Calu3 (cell line): ENCODE measurements around the gene KCNA5. TPM values are rescaled to one million over a fixed set of nuclear protein-coding genes. Genes with fewer than 3 reads are reported as not detected.

Experiments
- BruUV-seq: library from RNA; stranded (reverse); fragments of 400-500 nt; replicated peaks from 2 replicates; lab custom pipeline; 2021; lab: Mats Ljungman, UMichigan
- CTCF ChIA-PET: fragments of 300-600 bp; sonication (Branson Sonifier 250); formaldehyde crosslinking; loops from one replicate; lab custom pipeline; 2022; ENCODE audit warnings: antibody characterized with exemption; lab: Charles Lee
- DNase-seq: peaks from one replicate; pipeline ENCODE4 v3.0.0; 2022
- H3K27ac Mint-ChIP-seq: one replicate; pipeline ENCODE4 v1.8.0; 2022; ENCODE audit warnings: mixed read lengths; ENCODE audit not compliant: unreplicated experiment
- H3K27me3 Mint-ChIP-seq: one replicate; pipeline ENCODE4 v1.8.0; 2022; ENCODE audit warnings: mixed read lengths; ENCODE audit not compliant: unreplicated experiment
- H3K36me3 Mint-ChIP-seq: one replicate; pipeline ENCODE4 v1.8.0; 2022; ENCODE audit warnings: mild to moderate bottlenecking, moderate library complexity, mixed read lengths; ENCODE audit not compliant: insufficient read depth, unreplicated experiment
- H3K4me1 Mint-ChIP-seq: one replicate; pipeline ENCODE4 v1.8.0; 2022; ENCODE audit warnings: mild to moderate bottlenecking, low read depth, mixed read lengths; ENCODE audit not compliant: unreplicated experiment
- H3K4me3 Mint-ChIP-seq: one replicate; pipeline ENCODE4 v1.8.0; 2022; ENCODE audit warnings: mild to moderate bottlenecking, low read depth, moderate library complexity, mixed read lengths; ENCODE audit not compliant: unreplicated experiment
- H3K9me3 Mint-ChIP-seq: one replicate; pipeline ENCODE4 v1.8.0; 2022; ENCODE audit warnings: low read depth, mixed read lengths; ENCODE audit not compliant: unreplicated experiment
- CTCF ChIP-seq: fragments of 200-600 bp; IDR thresholded peaks from one replicate; pipeline ENCODE4 v1.8.0; 2022; ENCODE audit warnings: antibody characterized with exemption; ENCODE audit not compliant: unreplicated experiment
- intact Hi-C: fragments of 100-400 bp; cut with micrococcal nuclease; formaldehyde crosslinking; loops from one replicate; pipeline ENCODE4 v1.10.0; 2022; ENCODE audit not compliant: unreplicated experiment
- total RNA-seq: library from RNA; stranded (reverse); gene quantifications from 2 replicates; pipeline ENCODE4 v1.2.3, GENCODE V29; 2022

KCNA5 gene
- total RNA-seq, 1 experiment from 2014 or later, result not detected

GRCh38 chr12:5040368-5040767, 3.3 kb upstream of the KCNA5 start:
- Mint-ChIP-seq H3K27me3 (peaks cover 61% of the 10 kb centered on the region), H3K36me3 (no peaks in the 10 kb centered on the region), H3K9me3 (peaks cover 3% of the 10 kb centered on the region), H3K4me1 (no peaks in the 10 kb centered on the region), H3K4me3 (no peak overlapping the region), H3K27ac (no peak overlapping the region)
- no TSS peak for BruUV-seq
- intact Hi-C loops, result no loop called here
- DNase-seq, result no peak
- TF ChIP-seq CTCF, result no peak
- CTCF ChIA-PET, result no interaction called here

- H3K4me3 Mint-ChIP-seq, result no peak overlapping the region
- H3K4me1 Mint-ChIP-seq, result no peaks in the 10 kb centered on the region
- peaks cover 4% of the 10 kb centered on the region for H3K9me3 Mint-ChIP-seq
- no peak for DNase-seq
- H3K27ac Mint-ChIP-seq, result no peak overlapping the region
- no peaks in the 10 kb centered on the region for H3K36me3 Mint-ChIP-seq
- no peak for TF ChIP-seq CTCF
- H3K27me3 Mint-ChIP-seq, result peaks cover 37% of the 10 kb centered on the region
- intact Hi-C loops, result no loop called here
- no TSS peak for BruUV-seq
- CTCF ChIA-PET, result no interaction called here
These were observed 979 bp downstream of the KCNA5 start for GRCh38 chr12:5044420-5045295.

GRCh38 chr12:5047094-5047493, 3.4 kb downstream of the KCNA5 start:
- no TSS peak for BruUV-seq
- no peak overlapping the region for H3K27ac Mint-ChIP-seq
- CTCF ChIA-PET, result no interaction called here

GRCh38 chr12:5047729-5048128, 4.0 kb downstream of the KCNA5 start:
- Mint-ChIP-seq H3K27ac (no peak overlapping the region), H3K4me3 (no peak overlapping the region), H3K4me1 (no peaks in the 10 kb centered on the region), H3K36me3 (no peaks in the 10 kb centered on the region), H3K9me3 (peaks cover 4% of the 10 kb centered on the region), H3K27me3 (peaks cover 30% of the 10 kb centered on the region)
- BruUV-seq, result no TSS peak
- CTCF ChIA-PET, result no interaction called here
- DNase-seq, result no peak
- intact Hi-C loops, result no loop called here
- no peak for TF ChIP-seq CTCF

More at GRCh38 chr12:5047094-5047493, 3.4 kb downstream of the KCNA5 start:
- no peak for DNase-seq
- intact Hi-C loops, result no loop called here
- H3K27me3 Mint-ChIP-seq, result peaks cover 36% of the 10 kb centered on the region
- no peak for TF ChIP-seq CTCF
- H3K9me3 Mint-ChIP-seq, result peaks cover 4% of the 10 kb centered on the region
- H3K4me3 Mint-ChIP-seq, result no peak overlapping the region
- no peaks in the 10 kb centered on the region for H3K36me3 Mint-ChIP-seq
- no peaks in the 10 kb centered on the region for H3K4me1 Mint-ChIP-seq
